ENCODE results near the gene TBX5.

Gene TBX5

DNA sequence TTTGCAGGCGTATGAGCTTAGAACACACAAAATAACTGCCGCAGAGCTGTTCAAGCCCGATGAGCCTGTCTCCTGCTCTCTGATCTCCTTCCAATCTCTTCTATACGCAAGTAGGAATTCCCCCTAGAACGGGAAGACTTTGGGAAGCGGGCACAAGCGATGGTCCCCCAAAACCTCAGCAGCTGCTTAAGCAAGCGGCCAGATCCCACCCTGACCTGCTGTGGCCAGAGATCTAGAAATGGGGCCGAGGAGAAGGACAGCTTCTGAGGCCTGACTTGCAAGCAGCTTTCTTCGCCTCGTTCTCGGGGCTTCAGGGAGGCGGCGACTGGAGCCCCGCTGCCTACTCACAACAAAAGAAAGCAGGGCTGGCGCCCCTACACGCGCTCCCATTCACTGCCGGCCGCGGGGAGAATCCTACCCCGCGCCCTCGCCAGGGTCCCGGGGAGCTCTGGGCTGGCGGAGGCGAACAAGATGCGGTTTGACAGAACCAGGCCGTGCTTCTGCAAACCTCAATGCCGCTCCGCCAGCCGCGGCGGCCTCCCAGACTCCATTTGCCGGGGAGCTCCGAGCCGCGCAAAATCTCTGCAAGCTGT lies 922 bp downstream of the TBX5 start:
- no peak for DNase-seq (ENCODE audit: low read depth)

DNA sequence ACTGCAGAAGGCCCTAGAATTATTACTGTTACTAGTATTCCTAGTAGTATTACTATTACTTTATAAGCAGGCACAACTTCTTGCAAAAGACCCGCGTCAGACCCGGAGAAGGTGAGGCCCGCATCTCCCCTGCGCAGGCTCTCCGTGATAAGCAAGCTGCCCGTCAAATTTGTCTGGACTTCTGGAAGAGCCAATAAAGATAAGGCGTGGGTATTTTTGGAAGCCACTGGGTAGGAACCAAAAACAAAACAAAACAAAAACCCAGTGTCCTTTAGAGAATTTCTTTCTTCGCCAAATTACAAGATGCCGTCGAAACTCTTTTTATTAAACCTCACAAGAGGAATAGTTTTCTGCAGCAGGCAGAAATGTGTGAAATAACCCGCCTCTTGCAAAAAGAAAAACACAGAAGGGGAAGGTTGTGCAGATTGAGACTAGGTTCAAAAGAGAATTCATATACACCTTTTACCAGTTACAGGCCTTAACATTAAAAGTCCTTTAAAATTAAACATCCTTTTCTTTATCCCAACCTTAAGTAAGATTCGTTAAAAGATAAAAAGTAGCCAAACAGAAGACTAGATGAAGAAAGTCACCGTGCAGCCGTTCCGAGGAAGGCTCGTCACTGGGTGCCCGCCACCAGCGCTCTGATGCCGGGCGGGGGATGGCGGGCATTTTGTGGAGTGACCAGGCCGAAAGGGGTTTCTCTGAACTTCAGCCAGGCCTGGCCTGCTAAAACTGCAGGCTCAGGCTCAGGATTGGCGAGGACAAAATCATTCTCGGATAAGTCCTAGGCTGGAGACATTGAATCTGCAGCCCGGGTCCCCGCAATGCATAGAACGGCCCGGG lies 1.6 kb downstream of the TBX5 start:
- no peak for DNase-seq (ENCODE audit: low read depth)

DNA sequence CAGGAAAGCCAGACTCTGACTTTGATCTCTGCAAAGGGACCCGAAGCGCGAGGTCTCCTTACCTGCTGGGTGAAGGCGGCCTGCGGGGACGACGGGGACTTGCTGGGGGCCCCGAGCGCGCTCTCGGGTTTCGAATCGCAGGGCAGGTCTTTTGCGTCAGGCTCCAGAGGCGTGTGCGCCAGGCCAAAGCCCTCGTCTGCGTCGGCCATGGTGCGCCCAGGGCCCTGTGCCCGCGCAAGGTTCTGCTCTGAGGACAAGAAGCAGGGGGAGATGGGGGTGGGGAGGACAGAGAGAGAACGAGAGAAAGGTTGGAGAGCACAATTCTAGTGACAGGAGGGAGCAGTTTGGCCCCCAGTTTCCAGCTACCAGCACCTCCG lies 2.3 kb downstream of the TBX5 start:
- DNase-seq (ENCODE audit: low read depth) = no peak

DNA sequence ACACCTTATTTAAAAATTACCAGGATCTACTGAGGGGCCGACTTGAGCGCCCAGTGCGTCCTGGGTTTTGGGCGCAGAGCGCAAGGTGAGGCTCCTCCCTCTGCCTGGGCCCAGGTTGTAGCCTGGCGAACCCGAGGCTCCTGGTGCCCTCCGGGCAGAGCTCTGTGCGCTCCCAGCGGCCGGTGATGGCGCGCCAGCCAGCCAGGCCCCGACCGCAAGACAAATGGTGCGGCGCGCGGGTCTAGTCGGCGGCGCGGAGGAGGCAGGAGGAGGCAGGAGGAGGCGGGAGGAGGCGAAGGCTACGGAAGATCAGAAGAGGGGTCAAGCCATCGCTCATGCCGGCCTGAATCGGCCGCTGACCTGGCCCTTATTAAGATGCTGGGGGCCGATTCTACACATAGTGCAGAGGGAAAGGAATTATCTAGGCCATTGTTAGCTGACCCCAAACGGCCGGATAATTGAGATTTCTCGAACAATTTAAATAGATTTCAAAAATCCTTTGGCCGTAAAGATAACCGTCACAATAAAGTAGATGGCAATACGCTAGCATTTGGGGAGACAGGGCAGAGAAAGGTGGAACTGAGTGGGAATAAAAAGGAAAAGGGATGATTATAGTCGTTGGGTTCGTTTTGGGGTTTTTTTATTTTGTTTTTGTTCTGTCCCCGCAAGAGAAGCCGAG lies 2.8 kb downstream of the TBX5 start:
- no peak for DNase-seq (ENCODE audit: low read depth)

DNA sequence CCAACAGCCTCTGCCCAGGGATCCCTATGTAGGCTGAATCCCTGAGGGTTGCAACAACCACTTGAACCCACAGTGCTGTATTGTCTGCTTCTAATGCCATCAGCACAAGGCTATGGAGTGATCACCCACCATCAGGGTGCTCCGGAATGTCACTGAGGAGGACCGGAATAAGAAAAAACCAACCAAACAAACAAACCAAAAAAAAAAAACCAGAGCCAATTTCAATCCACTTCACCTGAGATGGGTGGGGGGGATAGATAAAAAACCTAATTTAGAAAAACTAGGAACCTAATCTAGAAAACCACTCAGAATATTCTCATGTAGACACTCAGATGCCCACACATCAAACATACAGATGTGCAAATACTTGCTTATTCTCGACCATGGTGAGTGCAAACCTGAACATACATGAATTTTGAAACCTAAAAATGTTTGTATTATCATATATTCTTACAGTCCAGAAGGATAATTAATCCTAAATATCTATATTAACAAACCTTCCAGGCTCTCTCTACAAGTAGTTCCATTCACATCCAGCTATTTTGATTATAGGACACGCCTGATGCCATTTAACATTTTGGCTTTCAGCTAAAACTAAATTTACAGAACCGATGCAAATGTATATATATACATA lies 3.7 kb downstream of the TBX5 start:
- no peak for DNase-seq (ENCODE audit: low read depth)

DNA sequence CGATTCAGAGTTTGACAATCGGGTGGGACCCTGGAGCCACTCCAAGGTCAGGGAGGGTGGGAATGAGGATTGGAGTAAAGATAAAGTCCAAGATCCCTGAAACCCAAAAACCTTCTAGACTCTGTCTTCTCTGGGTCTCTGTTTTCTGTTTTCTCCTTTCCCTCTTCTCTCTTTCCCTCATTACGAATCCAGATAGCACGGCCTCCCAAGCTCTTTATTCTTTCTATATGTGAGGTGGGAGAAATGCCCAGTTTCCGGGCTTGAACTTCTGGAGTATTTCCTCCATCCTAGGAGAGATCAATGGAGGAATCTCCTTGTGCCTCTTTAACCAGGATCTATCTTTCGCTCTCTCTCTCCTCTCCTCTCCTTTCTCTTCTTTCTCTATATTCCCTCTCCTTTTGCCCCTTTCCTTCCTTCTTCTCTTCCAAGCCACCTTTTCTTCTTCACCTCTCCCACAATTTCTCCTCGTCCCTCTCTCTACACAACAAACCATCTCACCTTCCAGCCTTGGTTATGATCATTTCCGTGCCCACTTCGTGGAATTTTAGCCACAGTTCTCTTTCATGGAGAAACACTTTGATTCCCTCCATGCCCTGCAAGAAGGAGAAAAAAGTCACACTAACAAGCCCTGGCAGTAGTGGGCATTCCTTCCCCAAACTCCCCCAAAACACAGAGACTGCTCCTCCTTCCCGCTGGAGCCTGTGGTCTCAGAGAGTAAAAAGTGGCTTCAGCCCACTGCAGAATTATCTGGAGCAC lies 4.4 kb downstream of the TBX5 start:
- no peak for DNase-seq (ENCODE audit: low read depth)

DNA sequence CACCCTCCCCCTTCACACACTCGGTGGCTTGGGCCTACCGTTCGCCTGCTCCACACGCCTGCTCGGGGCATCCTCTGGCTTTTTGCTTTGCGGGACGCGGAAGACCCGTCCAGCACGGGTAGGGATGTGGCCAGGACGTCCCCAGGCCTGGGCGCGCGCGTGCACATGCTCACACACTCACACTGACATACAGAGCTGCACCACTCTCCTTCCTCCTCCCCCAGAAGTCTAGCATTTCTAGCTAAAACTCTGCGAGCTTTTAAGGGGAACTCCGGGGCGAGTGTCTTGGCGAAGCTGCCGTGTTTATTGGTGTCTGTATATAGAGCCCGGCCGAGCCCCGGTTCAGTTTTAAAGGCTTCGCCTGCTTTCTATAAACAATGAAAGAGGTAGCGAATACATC lies 5.0 kb downstream of the TBX5 start:
- no peak for DNase-seq (ENCODE audit: low read depth)

DNA sequence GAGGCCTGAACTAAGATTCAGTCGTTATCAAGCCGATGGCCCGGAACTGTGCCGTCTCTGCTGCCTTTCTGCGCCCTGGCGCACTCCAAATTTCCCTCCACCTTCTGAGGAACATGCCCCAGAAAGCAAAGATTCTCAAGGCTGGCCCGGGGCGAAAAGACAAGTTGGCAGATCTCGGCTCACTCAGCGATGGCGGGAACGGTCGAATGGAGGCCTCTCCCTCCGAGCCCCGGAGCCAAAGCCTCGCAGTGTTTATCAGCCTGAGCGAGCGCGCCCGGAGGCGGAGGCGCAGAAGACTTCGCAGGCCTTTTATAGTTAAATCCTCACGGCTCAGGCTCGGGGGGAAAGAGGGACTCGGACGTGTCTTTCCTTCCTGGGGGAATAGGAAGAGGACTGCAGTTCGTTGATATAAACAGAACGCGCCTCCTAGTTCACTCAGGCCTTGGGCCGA lies 5.6 kb downstream of the TBX5 start:
- no peak for DNase-seq (ENCODE audit: low read depth)

DNA sequence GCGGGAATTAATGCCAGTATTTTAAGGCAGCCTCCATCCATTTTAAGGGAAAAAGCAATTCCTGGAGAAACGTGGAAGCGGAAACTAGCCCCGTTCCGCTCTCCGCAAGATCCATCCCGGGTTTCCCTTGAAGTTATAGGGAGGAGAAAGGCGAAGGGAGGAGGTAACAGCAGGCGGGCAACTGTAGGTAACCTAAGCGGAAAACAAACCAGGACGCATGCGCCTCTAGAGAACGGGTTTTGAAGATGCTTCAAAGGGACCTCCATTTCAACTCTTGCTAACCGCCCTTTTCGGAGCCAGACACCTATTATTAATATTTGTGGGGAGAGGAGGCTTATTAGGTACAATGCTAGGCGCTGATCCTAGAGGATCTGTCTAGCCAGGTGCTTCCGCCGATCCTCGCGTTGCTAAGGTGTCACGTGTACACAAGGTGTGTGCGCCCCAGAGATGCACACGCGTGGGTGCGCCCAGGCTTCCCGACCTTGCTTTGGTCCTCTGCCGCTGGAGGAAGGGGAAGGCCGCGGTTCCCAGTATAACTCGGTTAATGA lies 6.2 kb downstream of the TBX5 start:
- no peak for DNase-seq (ENCODE audit: low read depth)

DNA sequence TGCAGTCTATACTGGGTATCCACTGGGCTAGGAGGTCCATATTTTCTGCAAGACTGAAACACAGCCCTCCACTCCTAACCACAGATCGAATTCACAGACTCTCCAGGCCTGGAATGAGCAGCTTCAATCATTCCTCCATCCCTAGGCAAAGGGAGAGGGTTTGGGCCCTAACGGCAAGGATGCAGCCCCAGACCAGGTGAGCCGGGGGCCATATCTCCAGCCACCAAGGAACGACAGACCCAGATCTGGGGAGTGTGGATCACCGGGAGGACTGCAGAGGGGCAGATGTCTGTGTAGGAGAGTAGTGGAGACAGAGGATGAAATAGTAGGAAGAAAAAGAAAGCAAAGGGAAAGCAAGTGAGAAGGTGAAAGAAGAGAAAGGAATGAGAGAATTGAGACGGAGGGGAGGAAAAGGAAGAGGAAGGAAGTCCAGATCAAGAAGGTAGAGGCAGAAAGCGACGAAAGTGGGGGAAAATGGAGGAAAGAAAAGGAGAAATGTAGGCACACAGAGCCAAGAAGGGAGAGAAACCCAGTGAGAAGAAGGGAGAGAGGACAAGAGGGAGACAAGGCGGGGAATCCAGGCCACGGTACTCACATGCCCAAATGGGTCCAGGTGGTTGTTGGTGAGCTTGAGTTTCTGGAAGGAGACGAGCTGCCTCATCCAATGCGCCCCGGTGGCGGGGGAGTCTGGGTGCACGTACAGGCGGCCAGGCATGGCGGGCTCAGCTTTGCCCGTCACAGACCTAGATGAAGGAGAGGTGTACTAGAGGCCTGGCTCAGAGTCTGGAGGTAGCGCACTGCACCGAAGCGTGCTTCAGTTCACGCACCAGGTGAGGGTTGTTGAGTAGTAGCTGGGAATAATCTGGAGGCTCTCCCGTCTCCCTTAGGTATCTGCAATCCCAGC lies 7.7 kb downstream of the TBX5 start:
- no peak for DNase-seq (ENCODE audit: low read depth)

DNA sequence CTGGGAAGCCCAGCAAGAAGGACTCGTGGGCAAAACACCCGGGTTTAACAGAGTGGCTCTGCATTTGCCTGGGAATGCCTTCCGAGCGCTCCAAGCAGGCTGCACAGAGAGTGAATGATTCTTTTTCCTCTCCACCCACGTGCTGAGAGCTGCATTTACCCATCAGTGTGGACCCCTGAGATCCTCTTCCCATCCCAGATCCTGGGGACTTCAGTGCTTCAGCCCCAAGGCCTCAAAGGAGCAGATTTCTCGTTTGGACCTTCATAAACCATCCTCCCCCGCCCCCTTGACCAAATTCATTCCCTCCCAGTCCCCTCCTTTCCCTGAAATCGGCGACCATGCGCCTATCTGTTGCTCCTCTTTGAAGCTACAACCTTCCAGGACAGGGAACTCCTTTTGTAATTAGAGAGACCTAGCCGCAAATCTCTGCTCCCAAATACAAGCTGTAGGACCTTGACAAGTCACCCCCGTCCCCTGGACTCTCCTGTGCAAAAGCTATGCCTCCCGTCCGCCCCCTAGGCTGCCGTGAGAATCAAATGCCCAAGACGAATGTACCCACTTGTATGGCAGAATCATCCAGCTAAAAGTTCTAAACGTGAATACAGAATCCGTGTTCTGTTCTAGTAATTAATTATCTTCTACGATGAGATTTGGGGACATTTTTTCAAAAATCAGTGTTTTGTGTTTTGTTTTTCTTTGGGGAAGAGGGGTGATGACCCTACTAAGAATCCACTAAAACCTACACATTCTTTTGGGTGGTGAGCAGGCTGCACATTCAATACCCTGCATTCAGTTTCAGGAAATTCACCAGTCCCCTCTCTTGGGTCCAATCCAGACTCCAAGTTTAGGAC lies 8.8 kb downstream of the TBX5 start:
- no peak for DNase-seq (ENCODE audit: low read depth)

DNA sequence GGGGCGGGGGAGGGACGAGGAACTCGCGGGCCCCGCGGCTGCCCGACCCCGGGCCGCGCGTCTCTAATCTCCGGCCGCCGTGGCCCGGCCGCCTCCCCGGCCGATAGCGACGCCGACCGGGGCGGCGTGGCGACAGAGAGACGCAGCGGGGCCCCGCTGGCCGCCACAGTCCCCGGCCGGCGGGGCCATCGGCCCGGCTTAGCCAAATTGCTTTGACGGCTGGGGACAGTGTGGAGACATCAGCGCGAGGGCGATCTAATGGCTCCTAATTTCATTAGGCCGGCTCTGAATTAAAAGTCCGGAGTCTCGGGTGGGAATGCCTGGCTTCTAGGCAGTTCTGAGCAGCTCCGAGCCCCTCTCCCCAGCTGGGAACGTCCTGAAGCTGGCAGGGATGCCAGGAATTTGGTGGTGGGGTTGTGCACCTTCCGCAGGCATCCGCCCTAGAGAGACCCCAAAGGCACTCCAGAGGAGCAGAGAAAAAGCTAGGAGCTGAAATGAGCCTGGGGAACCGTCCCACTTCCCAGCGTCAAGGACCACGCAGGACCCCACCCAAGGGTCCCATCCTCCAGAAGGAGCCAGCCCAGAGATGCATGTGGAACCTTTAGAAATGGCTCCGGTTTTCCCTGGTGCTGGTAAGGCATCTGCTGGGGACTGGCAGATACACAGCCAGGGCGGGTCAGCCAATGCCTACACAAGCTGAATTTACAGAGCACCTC lies 9.6 kb downstream of the TBX5 start:
- no peak for DNase-seq (ENCODE audit: low read depth)

DNA sequence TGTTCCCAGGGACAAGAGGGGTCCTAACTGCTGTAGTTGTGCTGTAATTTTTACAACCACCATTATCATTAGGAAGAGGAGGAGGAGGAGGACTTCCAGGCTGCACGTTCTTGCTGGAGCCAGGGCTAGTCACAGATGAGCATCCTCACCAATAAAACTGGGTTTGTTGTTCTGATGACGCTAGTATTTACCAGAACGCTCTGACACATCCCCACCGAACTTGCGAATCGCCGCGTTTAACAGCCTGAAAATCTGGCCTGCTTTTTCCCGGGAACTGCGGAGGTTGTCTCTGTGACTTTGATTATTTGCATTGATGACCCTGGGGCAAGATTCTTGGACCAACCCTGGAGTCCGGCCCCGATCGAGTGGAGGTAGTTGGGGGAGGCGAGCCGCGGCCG lies 10.2 kb downstream of the TBX5 start:
- DNase-seq (ENCODE audit: low read depth) = no peak

DNA sequence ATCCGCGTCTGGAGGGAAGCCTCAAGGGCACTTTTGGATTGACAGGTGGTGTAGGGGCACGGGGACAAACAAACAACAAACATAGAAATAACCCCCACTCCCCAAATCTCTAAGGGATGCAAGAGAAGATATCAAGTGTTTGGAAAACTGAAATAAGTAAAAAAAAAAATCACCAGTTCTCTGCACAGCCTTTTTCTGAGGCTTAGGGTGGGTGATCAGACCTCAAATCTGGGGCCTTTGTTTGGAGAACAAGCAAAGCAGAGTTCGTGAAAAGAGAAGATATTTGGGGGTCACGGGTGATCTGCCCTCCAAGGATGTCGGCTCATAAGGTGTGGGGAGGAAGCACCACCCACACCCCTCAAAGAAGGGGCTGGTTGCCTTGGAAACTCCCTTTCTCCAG lies 10.7 kb downstream of the TBX5 start:
- no peak for DNase-seq (ENCODE audit: low read depth)

DNA sequence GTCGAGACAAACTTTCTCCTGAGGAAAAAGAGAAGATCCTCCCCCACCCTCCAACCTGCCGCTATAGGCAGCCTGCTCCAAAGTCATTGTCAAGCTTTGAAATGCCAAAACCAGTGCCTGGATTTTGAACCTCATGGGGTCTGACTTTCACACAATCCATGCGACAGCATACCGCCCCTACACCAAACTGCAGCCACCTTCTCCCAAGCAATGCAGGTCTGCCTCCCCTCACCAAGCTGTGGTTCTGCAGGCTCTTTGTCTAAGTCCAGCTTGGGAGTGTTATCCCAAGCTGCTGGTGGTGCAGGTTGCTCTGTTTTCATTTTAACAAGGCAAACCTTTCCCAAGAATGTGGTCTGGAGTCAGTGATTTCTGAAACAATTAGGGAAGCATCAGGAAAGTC lies 12.4 kb downstream of the TBX5 start:
- no peak for DNase-seq (ENCODE audit: low read depth)

DNA sequence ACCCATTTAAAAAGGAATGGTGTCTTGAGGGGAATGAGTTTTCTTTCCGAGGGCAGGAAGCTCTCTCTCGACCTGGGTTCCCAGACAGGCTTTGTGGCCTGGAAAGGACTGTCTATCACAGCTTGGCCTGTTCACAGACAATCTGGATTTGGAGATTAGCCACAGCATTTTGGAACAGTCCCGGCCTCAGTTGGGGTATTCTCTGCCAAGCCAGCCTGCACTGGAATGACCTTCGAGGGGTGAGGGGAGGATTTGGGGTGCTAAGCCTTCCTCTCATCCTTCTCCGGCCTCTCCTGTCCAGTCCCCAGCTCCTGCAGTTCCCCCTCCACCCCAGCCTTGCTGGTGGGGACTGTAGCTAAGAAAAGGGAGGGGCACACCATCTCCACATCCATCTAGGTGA lies 13.0 kb downstream of the TBX5 start:
- no peak for DNase-seq (ENCODE audit: low read depth)

DNA sequence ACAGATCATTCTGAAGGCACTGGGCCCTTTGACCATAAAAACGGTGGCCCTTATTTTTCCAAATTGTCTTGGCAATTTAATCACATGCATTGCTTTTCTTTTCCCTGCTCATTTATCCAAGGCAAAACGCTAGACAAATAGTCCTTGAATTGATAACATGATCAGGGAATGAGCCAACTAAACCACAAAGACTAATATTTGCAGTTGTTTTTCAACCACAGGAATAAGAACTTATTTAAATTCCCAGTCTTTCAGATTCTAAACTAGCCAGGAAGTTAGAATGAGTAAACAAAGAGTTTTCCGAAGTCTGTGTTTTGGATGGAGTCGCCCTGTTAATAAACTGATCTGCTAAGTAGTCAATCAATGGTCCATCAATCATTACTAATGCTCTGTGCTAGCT lies 14.9 kb downstream of the TBX5 start:
- DNase-seq (ENCODE audit: low read depth) = no peak

DNA sequence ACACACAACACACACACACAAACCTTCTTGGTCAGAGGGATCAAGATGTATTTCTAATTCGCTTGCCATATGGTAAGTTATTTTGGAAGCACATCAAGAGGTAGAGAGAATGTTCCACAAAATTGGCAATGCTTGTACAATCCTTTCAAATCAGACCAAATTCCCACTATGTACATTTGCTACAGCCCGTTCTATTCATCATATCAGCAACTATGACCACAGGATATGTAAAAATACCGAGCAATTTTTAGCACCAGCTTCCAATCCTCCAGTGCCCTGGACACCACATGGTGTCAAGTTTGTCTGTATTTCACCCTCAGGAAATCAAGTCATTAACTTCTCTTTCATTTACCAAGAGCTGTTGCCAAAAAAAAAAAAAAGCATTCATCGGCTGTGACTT lies 21.2 kb downstream of the TBX5 start:
- no peak for DNase-seq (ENCODE audit: low read depth)

DNA sequence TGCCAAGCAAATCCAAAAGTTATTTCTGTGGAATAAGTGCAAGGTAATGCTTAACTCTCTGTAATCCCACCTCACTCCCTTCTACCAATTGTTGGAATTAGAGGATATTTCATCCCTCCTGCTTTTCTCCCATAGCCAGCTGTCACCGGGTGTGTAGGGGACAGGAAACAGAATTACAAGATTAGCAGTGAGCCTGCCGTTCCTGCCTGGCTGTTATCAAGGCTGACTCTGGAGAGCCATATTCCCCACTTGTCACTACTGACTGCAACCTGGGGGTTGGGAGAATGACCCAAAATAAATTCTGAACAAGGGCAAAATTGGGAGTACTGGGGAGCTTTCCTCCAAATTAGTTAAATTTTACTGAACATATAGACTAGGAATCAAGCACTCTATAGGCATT lies 24.8 kb downstream of the TBX5 start:
- DNase-seq (ENCODE audit: low read depth) = no peak
